DOHH2 (cell line): ENCODE measurements around the gene NSUN3.

ENCODE experiments used
- CTCF ChIP-seq: fragments of 200-600 bp; sonication (generic); IDR thresholded peaks from one replicate; pipeline ENCODE4 v1.5.1; 2014; ENCODE audit warnings: antibody characterized with exemption, mild to moderate bottlenecking, low read depth, low read length; ENCODE audit not compliant: poor library complexity, severe bottlenecking
- EZH2phosphoT487 ChIP-seq: fragments of 200-600 bp; sonication (generic); IDR thresholded peaks from 2 replicates; pipeline ENCODE4 v1.6.1; 2017; ENCODE audit warnings: borderline replicate concordance, mild to moderate bottlenecking, antibody characterized with exemption, low read length, moderate library complexity, mixed read lengths

- TF ChIP-seq CTCF (no peak), EZH2phosphoT487 (no peak)
Measured at GRCh38 chr3:94065819-94066480, 3.1 kb downstream of the NSUN3 start.
